D721Med (cell line): ENCODE results near the gene BRINP3.
"Not testable (repeated sequence)": the region's sequence is repeated elsewhere in the genome, so short reads cannot be mapped to it uniquely, and the experiment has no call there.

Experiments
- DNase-seq: peaks from one replicate; pipeline ENCODE4 v3.0.0; 2011; ENCODE audit warnings: low spot score; ENCODE audit not compliant: insufficient read length
- FAIRE-seq: peaks from 2 replicates; lab custom pipeline; 2011; peaks lifted over from hg19 to GRCh38; lab: Jason Lieb, UNC
- CTCF ChIP-seq: IDR thresholded peaks from 2 replicates; pipeline ENCODE4 v1.5.1; 2012; ENCODE audit warnings: mild to moderate bottlenecking, control low read depth; ENCODE audit not compliant: insufficient read depth; ENCODE audit errors: missing control alignments

The BRINP3 gene

GRCh38 chr1:190126728-190127127 lies 350.9 kb downstream of the BRINP3 start:
- TF ChIP-seq CTCF = no peak
- FAIRE-seq = no peak
- DNase-seq = no peak

- DNase-seq (no peak), FAIRE-seq (peak; percentile 95)
- peak; percentile 17 for TF ChIP-seq CTCF
These were observed 353.6 kb downstream of the BRINP3 start for GRCh38 chr1:190124068-190124467.

GRCh38 chr1:190120564-190120963 lies 357.1 kb downstream of the BRINP3 start:
- DNase-seq, FAIRE-seq: not testable (repeated sequence)

- no peak for TF ChIP-seq CTCF
- FAIRE-seq = peak; percentile 80
- no peak for DNase-seq
These were observed 358.0 kb downstream of the BRINP3 start for GRCh38 chr1:190119683-190120082.

GRCh38 chr1:190116921-190117320 lies 360.7 kb downstream of the BRINP3 start:
- TF ChIP-seq CTCF = no peak
- DNase-seq (no peak), FAIRE-seq (peak; percentile 87)

GRCh38 chr1:190104961-190105360 lies 372.7 kb downstream of the BRINP3 start:
- FAIRE-seq (no peak), DNase-seq (no peak)
- no peak for TF ChIP-seq CTCF

- no peak for TF ChIP-seq CTCF
- DNase-seq = no peak
- no peak for FAIRE-seq
These were observed 374.8 kb downstream of the BRINP3 start for GRCh38 chr1:190102757-190103326.

- FAIRE-seq (peak; percentile 16), DNase-seq (no peak)
- TF ChIP-seq CTCF = no peak
These were observed 375.9 kb downstream of the BRINP3 start for GRCh38 chr1:190101756-190102155.
